Left colon (tissue), 2 donors: ENCODE results near the gene CHST12. TPM values are rescaled to one million over a fixed set of nuclear protein-coding genes. Genes with fewer than 3 reads are reported as not detected.

Experiments used
- ATAC-seq: fragments of 200-7000 bp; cut with Tn5 transposase; one replicate; pipeline ENCODE4 v1.9.1; 2020; ENCODE audit warnings: mild to moderate bottlenecking, moderate library complexity
- DNase-seq, 2 donors: peaks; one replicate each; pipeline ENCODE4 v3.0.0-alpha.2; 2020
- intact Hi-C, 2 donors: fragments of 100-400 bp; cut with DNase I in 1 of 2; cut with micrococcal nuclease in 1 of 2; formaldehyde crosslinking; loops; one replicate each; pipeline versions ENCODE4 v1.11.2 to v1.14.0; 2022; cut with DNase I, micrococcal nuclease
- long read RNA-seq: library from polyadenylated mRNA; unstranded; transcript quantifications from one replicate; pipeline ENCODE4 v2.0.0, GENCODE V29; 2021
- total RNA-seq, 2 donors: library from RNA; stranded (reverse); fragmentation: NEBNext Ultra II Directional; extraction: Animal tissue kit (Norgen Biotek cat#: 25700); gene quantifications; one replicate each; pipeline ENCODE4 v1.2.1, GENCODE V29; 2021
- donor health status: DM: no; HTN: no; CAD: no.
- donor health status: DM: yes; HTN: yes; CAD: no.

The CHST12 gene
- 10 to 100 TPM; 11.5 to 12.6 TPM for total RNA-seq
- long read RNA-seq, full-length matches to known transcripts: 20 of 32 reads
- long read RNA-seq, partial matches to known transcripts: 6 of 32 reads
- long read RNA-seq, other reads (novel, unspliced or antisense): 6 of 32 reads

- intact Hi-C loops: no loop called here
- DNase-seq (peak; percentile 91 to 98), ATAC-seq (peak; percentile 89)
These were observed at the start of gene CHST12 for GRCh38 chr7:2403014-2403717. Gene CHST12, plus strand, starts transcription at chr7:2403611. Its CDS starts 29,029 bp downstream, at chr7:2432640.

GRCh38 chr7:2353936-2354185 lies 49.5 kb upstream of the CHST12 start:
- ATAC-seq: peak; percentile 81
- intact Hi-C loops: no loop called here
- peak; percentile 86 to 92 for DNase-seq

GRCh38 chr7:2354186-2354938 lies 49.0 kb upstream of the CHST12 start, which contains the start of gene EIF3B:
Gene EIF3B, plus strand, starts transcription at chr7:2354827. Its CDS starts 95 bp downstream, at chr7:2354922.
- intact Hi-C loops: no loop called here
- peak; percentile 84 to 92 for DNase-seq
- peak; percentile 90 for ATAC-seq

GRCh38 chr7:2354939-2355704 lies 48.3 kb upstream of the CHST12 start:
- peak; percentile 1 for ATAC-seq
- DNase-seq: peak in 1 of 2 donors; percentile 42
- intact Hi-C loops: no loop called here

DNA sequence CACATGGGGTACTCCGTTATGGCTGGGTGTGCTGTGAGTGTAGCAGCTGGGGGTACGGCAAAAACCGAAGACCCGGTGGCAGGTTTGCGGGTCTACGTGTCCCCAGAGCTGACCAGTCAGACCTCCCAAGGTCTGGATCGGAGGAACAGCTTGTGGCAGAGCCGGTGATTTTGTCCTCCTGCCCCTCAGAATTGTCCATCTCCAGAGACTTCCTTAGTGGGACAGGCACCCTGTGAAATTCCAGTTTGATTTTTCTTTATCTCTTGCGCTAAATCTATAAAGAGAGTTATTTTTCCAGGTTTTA lies 47.8 kb upstream of the CHST12 start:
- DNase-seq (no peak), ATAC-seq (no peak)
- intact Hi-C loops: no loop called here

DNA sequence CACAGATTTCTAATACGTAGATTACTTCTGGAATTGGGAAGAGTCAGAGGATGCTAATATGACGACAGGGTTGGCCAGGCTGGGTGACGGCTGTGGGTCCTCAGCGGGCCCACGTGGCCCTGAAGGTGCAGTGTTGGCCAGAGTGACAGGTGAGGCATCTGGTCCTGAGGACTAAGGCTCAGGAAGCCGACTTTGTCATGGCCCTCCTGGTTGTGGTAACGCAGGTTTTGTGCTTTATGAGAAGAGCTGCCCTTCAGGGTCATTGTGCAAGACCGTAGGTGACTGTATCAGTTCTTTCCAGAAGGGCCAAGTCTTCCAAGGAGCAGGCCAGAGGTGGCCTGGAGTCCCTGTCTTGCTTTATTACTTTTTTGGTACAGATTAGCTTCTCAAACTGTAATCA lies 46.2 kb upstream of the CHST12 start:
- ATAC-seq (no peak), DNase-seq (no peak)
- intact Hi-C loops: no loop called here

DNA sequence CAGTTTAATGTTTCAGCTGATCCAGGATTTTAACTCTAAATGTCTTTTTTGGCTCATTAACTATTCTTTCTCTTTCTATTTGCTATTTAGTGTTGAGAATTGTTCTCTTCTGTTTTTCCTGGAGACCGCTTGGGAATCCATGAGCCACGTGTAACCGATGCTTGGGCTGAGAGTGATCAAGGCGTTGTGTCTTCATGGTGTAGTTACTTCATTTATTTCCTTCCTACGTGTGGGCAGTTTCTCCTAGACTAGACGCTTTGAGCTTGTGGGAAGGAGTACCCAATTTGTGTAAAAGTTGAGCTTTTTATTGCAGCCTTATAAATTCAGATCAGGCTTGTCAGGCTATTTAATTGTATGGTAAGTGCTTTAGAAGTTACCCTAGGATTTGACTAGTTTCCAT lies 45.8 kb upstream of the CHST12 start:
- DNase-seq: no peak
- ATAC-seq: no peak
- intact Hi-C loops: no loop called here

GRCh38 chr7:2358968-2359527 lies 44.4 kb upstream of the CHST12 start:
- no peak for ATAC-seq
- intact Hi-C loops: no loop called here
- no peak for DNase-seq

DNA sequence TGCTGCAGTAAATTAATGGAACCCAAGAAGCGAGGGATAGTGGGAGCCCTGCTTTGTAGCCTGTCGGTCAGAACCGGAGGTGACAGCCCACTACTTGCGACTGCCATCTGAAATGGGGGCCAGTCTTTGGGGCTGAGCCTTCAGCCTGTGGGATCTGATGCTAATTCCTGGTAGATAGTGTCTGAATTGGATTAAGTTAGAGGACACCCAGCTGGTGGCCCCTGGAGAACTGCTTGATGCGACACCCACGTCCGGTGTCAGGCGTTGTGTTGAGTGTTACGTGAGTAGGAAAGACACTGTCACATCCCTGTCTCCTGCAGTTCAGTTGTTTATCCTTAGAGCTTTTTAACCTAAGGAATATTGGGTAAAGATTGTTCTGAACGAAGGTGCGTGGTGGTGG lies 43.8 kb upstream of the CHST12 start:
- no peak for DNase-seq
- intact Hi-C loops: no loop called here
- no peak for ATAC-seq

DNA sequence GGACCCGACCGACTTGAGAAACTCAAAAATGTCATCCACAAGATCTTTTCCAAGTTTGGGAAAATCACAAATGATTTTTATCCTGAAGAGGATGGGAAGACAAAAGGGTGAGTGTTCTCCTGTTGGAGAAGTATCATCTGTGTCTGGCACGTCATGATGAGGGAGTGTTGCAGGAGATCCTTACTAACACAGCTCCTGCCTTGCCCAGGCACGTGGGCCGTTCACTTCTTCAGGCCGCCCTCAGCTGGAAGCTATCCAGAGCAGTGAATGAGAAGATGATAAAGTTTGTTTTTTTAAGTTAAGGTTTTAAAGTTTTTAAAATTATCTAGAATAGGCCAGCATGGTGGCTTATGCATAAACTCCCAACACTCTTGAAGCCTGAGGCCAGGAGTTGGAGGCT lies 42.6 kb upstream of the CHST12 start:
- DNase-seq: no peak
- intact Hi-C loops: no loop called here
- no peak for ATAC-seq

DNA sequence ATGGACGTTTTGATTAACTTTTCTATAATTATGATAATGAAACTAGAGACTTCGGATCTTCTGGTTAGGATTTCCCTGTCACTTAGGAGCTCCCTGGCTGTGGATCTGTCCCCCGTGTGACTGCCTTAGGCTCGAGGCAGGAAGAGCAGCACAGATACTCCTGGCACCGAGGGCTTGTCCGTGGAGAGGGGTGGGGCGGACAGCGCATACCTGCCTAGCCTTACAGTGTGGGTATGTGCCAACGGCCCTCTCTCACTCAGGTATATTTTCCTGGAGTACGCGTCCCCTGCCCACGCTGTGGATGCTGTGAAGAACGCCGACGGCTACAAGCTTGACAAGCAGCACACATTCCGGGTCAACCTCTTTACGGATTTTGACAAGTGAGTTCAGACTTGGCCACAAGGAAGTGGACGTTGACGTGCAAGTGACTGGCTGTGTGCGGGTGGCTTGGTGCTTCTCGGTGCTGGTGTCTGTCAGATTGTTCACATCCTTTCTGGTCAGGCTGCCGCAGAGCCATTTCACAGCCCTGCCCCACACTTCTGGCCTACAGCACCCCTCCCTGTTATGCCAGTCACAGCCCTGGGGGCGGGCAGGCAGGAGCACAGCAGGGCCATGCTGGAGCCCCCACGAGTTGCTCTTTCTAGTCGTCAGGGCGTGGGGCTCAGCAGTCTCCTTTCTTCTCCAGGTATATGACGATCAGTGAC lies 40.9 kb upstream of the CHST12 start:
- intact Hi-C loops: no loop called here
- ATAC-seq (no peak), DNase-seq (no peak)

DNA sequence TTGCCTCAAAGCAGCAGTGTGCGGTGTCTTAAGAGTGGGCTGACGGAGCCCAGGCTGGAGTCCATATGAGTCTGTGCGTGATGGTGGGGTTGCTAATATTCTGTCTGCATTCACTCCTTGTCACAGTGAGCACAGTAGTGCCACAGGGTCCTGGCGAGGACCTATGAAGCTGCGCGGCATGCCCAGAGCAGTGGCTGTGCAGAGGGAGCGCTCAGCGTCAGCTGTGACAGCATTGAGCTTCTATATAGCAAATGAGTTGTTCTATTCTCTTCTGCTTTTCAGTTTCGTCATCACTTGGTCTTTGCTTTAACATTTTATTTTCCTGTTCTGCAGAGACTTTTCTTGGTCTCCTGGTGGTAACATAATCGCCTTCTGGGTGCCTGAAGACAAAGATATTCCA lies 34.3 kb upstream of the CHST12 start:
- intact Hi-C loops: no loop called here
- ATAC-seq (no peak), DNase-seq (no peak)

- intact Hi-C loops: no loop called here
- ATAC-seq (no peak), DNase-seq (no peak)
These were observed 32.1 kb upstream of the CHST12 start for GRCh38 chr7:2371329-2371728.

- ATAC-seq (no peak), DNase-seq (no peak)
- intact Hi-C loops: no loop called here
These were observed 30.7 kb upstream of the CHST12 start for GRCh38 chr7:2372724-2373123.

DNA sequence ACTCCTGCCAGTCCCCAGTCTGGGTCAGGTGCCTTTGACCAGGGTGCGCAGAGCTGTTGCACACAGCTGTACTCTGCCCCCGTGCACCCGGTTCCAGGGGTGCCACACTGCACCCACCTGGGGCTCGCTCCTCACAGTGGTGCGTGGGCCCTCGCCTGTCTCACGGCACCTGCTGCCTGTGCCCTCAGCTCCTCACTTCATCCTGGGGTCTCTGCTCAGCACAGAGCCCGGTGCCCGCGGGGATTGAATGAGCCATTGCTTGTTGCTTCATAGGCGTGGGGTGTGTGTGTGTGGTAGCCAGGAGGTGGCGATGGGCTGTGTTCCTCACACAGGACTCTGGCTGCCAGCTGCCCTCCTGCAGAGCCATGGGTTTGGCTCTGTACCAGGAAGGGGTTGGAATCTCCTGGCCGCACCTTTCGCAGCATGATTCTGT lies 30.3 kb upstream of the CHST12 start:
- ATAC-seq (no peak), DNase-seq (no peak)
- intact Hi-C loops: no loop called here

DNA sequence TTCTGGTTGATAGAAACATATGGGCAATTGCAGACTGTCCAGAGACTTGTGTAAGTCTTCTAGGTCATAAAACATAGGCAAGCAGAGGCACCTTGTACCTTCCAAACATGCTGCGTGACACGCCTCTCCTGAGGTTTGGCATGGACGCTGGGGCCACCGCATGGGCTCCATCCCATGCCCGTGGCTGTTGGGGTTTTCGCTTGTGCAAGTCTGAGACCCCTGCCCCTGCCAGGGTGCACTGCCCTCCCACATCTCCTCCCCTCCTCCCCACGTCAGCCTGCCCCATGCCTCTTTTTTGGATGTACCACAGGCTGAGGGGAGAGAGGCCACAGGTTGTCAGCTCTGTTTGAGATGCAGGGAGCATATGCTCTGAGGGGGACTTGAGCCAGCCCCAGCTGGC lies 29.8 kb upstream of the CHST12 start:
- DNase-seq: no peak
- ATAC-seq: no peak
- intact Hi-C loops: no loop called here

DNA sequence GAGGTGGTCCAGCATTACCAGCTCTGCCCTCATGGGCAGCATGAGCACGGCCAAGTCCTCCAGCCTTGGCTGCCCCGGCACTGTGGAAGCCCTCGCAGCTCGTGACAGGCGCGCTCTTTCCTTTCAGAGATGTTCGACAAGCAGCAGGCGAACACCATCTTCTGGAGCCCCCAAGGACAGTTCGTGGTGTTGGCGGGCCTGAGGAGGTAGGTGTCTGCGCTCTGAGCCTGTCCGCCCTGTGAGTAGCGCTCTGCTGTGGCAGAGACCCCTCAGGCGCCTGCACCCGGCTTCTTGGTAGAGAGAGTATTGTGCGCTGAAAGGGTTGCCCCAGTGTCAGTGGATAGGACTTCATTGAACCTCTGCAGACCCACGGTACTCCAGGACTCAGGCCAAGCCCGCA lies 29.0 kb upstream of the CHST12 start:
- no peak for ATAC-seq
- DNase-seq: no peak
- intact Hi-C loops: no loop called here

GRCh38 chr7:2374830-2375728 lies 28.3 kb upstream of the CHST12 start:
- DNase-seq (no peak), ATAC-seq (no peak)
- intact Hi-C loops: no loop called here
